Activated naive CD4-positive, alpha-beta T cell (primary cell): ENCODE measurements around the gene NLRC5.
"Not testable (repeated sequence)": the region's sequence is repeated elsewhere in the genome, so short reads cannot be mapped to it uniquely, and the experiment has no call there.

Experiments used
- DNase-seq, 4 experiments: peaks; one replicate each; lab custom pipeline; 2025; lab: John Stamatoyannopoulos, UW

The NLRC5 gene

DNA sequence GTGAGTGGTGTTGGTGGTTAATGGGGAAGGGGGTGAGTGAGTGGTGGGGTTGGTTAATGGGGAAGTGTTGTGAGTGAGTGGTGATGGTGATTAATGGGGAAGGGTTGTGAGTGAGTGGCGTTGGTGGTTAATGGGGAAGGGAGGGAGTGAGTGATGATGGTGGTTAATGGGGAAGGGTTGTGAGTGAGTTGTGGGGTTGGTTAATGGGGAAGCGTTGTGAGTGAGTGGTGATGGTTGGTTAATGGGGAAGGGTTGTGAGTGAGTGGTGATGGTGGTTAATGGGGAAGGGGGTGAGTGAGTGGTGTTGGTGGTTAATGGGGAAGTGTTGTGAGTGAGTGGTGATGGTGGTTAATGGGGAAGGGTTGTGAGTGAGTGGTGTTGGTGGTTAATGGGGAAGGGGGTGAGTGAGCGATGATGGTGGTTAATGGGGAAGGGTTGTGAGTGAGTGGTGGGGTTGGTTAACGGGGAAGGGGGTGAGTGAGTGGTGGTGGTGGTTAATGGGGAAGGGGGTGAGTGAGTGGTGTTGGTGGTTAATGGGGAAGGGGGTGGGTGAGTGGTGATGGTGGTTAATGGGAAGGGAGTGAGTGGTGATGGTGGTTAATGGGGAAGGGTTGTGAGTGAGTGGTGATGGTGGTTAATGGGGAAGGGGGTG lies 81.8 kb downstream of the NLRC5 start:
- DNase-seq, result not testable (repeated sequence)

DNA sequence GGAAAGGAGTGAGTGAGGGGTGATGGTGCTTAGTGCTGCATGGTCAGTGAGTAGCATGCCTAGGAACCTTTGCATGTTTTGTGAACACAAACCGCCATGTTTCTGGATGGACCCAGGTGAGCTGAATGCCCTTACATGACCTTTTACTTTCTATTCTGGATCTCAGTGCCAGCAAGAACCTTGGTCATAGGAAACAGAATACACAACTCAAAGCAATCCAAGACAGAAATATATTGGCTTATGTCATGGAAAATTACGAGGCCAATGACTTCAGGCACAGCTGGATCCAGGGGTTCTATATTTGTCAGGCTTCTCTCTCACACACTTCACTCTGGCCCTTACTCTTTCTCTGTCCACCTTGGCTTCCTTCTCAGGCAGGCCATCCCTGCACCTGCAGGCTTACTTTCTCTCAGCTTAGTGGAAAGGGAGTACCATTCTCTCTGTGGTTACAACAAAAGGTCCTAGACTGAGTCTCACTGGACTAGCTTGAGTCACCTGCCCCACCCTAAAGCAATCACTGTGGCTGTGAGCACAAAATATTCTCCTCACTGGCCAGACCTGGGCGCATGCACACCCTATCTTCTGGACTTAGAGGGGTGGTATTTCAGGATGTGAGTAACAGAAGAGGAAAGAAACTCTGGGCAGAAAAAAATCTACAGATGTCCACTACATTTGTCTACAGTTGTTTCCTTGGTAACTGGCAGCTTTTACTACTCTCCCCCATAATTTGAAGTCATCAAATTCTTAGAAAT lies 82.7 kb downstream of the NLRC5 start:
- DNase-seq, result no peak

- DNase-seq, result no peak
Observed at GRCh38 chr16:57072616-57073275, 83.4 kb downstream of the NLRC5 start.

DNA sequence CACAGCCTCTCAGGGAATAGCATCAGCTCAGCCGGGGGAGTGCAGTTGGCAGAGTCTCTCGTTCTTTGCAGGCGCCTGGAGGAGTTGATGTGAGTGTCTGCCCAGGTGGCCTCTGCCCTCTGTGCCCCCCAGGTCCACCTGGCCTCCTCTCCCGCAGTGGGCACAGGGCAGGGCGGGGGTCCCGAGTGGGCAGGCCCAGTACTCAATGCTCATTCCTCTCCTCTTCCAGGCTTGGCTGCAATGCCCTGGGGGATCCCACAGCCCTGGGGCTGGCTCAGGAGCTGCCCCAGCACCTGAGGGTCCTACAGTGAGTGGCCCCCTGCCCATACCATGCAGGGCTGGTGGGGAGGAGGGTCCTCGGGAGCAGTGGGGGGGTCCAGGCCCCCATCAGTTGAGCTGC lies 88.4 kb downstream of the NLRC5 start:
- no peak for DNase-seq

GRCh38 chr16:57081744-57082143 lies 92.4 kb downstream of the NLRC5 start:
- no peak for DNase-seq

DNA sequence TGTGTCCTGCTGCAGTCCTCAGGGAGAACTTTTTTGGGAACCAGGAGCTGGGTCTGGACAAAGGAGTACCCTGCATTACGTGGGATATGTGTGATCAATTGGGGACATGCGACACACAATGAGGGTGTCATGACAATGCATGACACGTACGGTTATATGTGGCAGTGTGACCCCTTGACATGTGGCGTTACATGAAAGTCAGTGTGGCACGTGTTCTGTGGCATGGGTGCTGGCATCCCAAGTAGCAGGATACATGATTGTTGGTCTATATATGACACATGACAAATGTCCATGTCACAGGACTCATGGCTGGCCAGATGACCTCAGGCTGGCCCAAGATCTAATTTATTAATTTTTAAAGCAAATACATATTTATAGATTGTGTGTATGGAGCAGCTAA lies 93.3 kb downstream of the NLRC5 start:
- no peak for DNase-seq

DNA sequence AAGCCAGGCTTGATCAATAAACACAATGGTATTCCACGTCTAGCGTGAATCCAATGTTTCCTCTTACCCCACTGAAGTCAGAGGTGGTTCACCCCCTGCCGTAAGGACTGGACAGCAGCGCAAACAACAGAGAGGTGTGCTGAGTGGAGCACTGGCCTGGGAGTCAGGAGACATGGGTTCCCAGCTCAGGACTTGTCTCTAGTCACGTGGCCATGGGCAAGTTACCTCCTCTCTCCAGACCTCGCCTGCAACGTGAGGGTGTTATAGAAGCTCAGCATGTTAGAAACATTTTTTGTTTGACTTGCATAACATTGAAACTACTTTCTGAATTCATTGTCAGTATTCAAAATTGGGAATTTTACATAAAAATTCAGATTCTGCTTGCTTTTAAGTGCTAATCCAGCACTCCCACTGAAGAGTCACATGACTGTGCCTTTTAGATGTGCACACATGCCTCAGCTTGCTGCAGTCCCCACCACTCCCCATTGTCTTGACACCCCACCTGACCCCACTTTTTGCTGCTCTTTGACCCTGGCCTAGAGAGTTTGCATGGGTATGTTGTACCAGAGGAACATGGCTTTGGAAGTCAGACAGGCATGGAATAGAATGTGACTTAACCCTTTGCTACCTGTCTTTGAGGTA lies 94.2 kb downstream of the NLRC5 start:
- DNase-seq, result no peak

DNA sequence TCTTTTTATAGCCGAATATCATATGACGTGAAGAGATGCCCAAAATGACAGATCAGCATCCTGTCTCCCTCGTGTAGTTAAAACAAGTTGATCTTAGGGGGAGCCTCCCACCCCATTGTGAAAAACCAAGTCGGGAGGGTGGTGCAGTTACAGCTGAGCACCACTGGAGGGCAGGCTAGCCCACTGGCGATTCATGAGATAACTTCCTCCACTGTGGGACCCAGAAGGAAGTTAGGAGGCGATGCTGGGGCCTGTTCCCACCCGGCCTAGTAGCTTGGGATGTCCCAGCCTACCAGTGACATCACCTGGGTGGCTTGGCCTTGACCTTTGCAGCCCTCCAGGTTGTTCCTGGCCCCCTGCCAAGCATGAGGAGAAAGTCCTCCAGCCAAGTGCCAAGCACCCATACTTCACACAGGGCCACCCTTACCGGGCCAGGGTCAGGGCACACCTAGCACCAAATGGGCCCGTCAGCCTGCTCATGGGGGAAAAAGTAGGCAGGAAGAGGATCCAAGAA lies 95.0 kb downstream of the NLRC5 start:
- peak; percentile 27 to 62 (median 38) for DNase-seq

DNA sequence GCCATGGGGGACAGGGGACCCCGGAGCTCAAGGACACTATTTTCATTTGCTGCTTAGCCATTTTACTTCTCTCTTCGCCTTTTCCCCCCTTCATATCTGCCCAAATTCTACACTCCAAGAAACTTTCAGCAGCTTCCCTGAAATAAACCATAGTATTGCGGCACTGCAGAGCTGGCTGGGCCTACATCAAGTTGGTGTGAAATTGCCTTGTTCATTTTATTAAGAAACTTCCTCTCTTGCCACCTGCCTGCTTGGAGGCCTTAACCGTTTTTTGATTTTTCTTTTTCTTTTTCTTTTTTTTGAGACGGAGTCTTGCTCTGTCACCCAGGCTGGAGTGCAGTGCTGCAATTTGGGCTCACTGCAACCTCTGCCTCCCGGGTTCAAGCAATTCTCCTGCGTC lies 95.6 kb downstream of the NLRC5 start:
- no peak for DNase-seq

DNA sequence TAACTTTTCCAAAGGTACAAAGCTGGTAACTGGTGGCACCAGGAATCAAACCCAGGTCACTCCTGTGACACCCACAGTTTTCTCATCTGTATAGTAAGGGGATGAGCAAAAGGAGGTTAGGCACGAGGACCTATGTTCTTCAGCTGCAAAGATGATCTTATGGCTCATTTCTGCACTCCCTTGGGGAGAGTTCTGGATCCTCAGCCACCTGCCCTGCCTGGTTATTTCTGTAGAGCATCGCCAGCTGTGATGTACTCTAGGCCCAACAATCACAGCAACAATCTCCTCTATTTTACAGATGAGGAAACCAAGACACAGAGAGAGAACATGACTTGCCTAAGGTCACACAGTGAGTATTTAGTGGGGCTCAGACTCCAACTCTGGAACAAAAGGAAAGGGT lies 97.6 kb downstream of the NLRC5 start:
- no peak for DNase-seq

DNA sequence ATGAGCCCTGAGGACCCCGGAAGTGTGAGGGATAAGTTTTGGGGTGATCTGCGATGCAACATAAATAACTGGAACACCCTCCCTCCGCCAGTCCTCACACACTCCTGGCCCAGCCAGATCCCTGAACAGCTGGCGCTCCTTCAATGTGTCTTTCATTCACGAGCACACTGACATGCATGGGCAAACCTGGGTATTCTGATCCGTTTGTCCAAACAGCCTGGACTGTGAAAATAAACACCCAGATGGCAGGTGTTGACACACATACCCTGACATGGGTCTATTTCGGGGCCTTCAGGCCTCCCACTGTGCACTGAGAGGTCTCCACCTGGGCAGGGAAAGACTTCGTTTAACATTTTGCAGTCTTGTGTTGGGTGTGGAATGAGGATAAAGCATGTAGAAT lies 100.0 kb downstream of the NLRC5 start:
- DNase-seq, result no peak

GRCh38 chr16:57091200-57091974 lies 102.0 kb downstream of the NLRC5 start:
- no peak for DNase-seq

DNA sequence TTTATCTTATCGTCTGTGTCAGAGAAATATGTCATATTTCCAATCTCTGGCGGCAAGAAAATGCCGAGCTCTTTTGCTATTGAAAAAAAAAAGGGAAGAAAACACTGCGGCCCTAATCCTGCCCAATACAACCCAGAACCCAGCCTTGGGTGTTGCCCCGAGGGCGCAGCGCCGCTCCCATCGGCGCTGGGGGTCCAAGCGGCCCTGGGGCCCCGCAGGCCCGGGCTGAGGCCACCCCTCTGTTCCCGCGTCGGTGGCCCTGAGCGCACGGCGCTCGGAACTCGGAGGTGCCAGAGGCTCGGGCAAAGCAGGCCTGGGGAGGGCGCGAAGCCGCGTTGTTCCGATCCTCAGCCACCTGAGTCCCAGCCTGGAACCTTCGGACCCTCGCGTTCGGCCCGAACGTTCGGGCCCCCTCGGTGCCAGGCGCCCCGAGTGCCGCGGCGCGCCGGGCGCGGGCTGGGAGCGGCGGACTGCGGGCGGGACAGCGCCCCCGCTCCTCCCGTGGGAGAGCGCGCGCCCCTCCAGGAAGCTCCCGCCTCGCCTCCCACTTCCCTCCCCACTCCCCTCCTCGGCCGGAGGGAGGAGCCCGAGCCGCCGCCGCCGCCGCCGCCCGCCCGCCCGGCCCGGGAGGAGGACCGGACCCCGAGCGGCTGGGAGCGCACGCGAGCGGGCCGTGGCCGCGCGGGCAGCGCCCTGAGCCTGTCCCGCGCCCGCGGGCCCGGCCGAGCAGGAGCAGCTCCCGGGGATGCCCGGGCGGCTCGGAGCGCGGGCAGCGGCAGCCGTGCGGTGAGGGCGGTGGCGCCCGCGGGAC lies 102.8 kb downstream of the NLRC5 start, which contains the start of gene CPNE2:
Gene CPNE2, plus strand, starts transcription at position 609 of the 811 bp plus-strand sequence. CDS start 18,160 bp downstream, outside the sequence.
- DNase-seq, result peak in 2 of 4 experiments; percentile 15 to 22

- DNase-seq, result peak in 2 of 4 experiments; percentile 18 to 51
Observed at GRCh38 chr16:57092786-57093411, 103.5 kb downstream of the NLRC5 start.

- no peak for DNase-seq
Observed at GRCh38 chr16:57093666-57094564, 104.6 kb downstream of the NLRC5 start.

- no peak for DNase-seq
Observed at GRCh38 chr16:57094911-57095310, 105.6 kb downstream of the NLRC5 start.

DNA sequence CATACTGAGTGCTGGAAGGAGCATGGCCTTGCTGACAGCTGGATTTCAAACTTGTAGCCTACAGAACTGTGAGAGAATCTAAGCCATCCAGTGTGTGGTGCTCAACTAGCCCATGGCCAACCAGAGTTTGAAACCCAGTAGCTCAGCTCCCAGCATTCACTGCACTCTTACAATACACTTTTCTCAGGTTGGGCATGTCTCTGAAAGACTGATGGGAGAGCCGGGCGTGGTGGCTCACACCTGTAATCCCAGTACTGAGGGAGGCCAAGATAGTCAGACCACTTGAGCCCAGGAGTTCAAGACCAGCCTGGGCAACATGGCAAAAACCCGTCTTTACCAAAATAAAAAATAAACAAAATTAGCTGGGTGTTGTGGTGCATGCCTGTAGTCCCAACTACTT lies 106.8 kb downstream of the NLRC5 start:
- DNase-seq, result no peak

DNA sequence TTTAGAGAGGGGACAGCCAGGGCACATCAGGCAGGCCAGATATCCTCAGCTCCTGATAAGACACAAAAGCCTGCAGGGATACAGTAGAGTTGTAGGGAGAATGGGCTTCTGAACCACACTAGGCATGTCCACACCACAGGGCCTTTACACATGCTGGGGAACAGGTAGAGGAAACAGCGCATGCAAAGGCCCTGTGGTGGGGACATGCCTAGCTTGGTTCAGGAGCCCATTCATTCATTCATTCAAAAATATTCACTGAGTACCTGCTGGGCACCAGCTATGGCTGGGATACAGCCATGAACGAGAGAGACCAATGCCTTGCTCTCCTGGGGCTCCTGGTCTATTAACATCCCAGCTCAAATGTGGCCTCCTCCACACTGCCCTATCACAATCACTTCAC lies 107.4 kb downstream of the NLRC5 start:
- DNase-seq, result no peak

DNA sequence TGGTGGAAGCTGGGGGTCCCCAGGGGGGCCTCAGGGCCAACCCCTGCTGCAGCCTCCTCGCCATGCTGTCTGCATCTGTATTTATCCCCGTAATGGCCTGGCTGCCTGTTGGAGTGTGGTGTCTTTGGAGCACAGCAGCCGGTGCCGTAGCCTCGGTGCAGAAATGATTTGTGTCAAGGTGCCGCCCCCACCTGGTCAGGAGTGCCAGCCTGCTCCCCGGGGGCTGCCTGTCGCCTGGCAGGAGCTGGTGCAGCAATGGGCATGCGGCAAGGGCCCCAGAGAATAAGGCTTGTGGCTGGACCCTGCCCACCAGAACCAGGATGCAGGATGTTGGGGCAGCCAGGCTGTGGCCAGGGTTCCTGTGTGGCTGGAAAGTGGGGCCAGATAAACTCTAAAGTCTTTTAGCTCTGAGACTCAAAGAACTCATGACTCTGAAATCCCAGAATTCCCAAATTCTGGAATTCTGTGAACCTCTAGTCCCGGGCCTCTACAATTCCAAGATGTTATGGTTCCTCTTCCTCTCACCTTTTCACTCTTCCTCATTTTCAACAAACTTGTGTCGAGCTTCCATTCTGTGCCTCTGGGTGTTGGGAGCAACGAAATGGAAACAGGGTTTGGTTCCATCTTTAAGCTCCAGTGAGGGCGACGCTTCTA lies 109.0 kb downstream of the NLRC5 start:
- no peak for DNase-seq
